K562 (cell line): ENCODE measurements around the gene GNG5. TPM values are rescaled to one million over a fixed set of nuclear protein-coding genes. Genes with fewer than 3 reads are reported as not detected.

Experiments
- ELF4 ChIP-seq: fragments of 450-650 bp; formaldehyde crosslinking; IDR thresholded peaks from 2 replicates; pipeline ENCODE4 v1.4.0; 2022; ENCODE audit warnings: missing genetic modification characterization
- EWSR1 ChIP-seq: fragments of 450-650 bp; IDR thresholded peaks from 2 replicates; pipeline ENCODE4 v1.6.1; 2018; ENCODE audit warnings: borderline replicate concordance, mild to moderate bottlenecking, low read depth, moderate library complexity; ENCODE audit not compliant: partially characterized antibody
- HBP1 ChIP-seq: fragments of 450-650 bp; formaldehyde crosslinking; IDR thresholded peaks from 2 replicates; pipeline ENCODE4 v1.4.0; 2022; ENCODE audit warnings: missing genetic modification characterization
- HMGN3 ChIP-seq: IDR thresholded peaks from 2 replicates; pipeline ENCODE4 v1.6.1; 2011; ENCODE audit warnings: borderline replicate concordance, low read depth, mild to moderate bottlenecking, mixed read lengths, low read length; ENCODE audit not compliant: insufficient read length; ENCODE audit errors: extremely low read depth
- JUND ChIP-seq, 2 experiments: IDR thresholded peaks; 2 replicates in 1 of 2; 3 replicates in 1 of 2; pipeline ENCODE4 v1.6.1; 2011; ENCODE audit warnings: borderline replicate concordance in 2 of 2, low read depth in 2 of 2, low read length in 2 of 2, improper control_type of control experiment in 1 of 2, missing biosample characterization in 1 of 2, missing genetic modification characterization in 1 of 2, missing genetic modification reagents in 1 of 2
- KHSRP ChIP-seq: fragments of 450-650 bp; IDR thresholded peaks from 2 replicates; pipeline ENCODE4 v1.6.1; 2017
- KLF13 ChIP-seq: fragments of 450-650 bp; IDR thresholded peaks from 2 replicates; pipeline ENCODE4 v1.6.1; 2016; ENCODE audit warnings: missing genetic modification characterization, low read depth, mild to moderate bottlenecking, missing compliant biosample characterization, moderate library complexity, borderline replicate concordance
- MAFF ChIP-seq: IDR thresholded peaks from 2 replicates; pipeline ENCODE4 v1.6.1; 2012; ENCODE audit warnings: low read length, improper control_type of control experiment
- MCM7 ChIP-seq, 2 experiments: fragments of 450-650 bp; IDR thresholded peaks; 2 replicates each; pipeline ENCODE4 v1.6.1; 2016 to 2018
- RBBP5 ChIP-seq: fragments of 200-600 bp; sonication (generic); IDR thresholded peaks from 2 replicates; pipeline ENCODE4 v1.6.1; 2012; ENCODE audit warnings: borderline replicate concordance, mild to moderate bottlenecking, low read length, control low read depth, inconsistent platforms; ENCODE audit not compliant: insufficient read depth, poor library complexity, severe bottlenecking
- SMAD3 ChIP-seq: fragments of 450-650 bp; formaldehyde crosslinking; conservative IDR thresholded peaks from 2 replicates; pipeline ENCODE4 v1.4.0; 2020; ENCODE audit warnings: mild to moderate bottlenecking
- THRAP3 ChIP-seq: fragments of 450-650 bp; IDR thresholded peaks from 2 replicates; pipeline ENCODE4 v1.6.1; 2016; ENCODE audit warnings: mild to moderate bottlenecking, inconsistent platforms, borderline replicate concordance
- ZC3H8 ChIP-seq: fragments of 450-650 bp; IDR thresholded peaks from 2 replicates; pipeline ENCODE4 v1.6.1; 2017
- ZNF174 ChIP-seq: fragments of 250-450 bp; sonication (Bioruptor Pico); IDR thresholded peaks from 2 replicates; pipeline ENCODE4 v1.4.0; 2020; ENCODE audit warnings: mild to moderate bottlenecking
- ZNF224 ChIP-seq: sonication (generic); formaldehyde crosslinking; IDR thresholded peaks from 2 replicates; pipeline ENCODE4 v1.8.0; 2022; ENCODE audit warnings: mild to moderate bottlenecking, missing genetic modification reagents
- ZNF239 ChIP-seq: fragments of 250-450 bp; sonication (Bioruptor Pico); IDR thresholded peaks from 2 replicates; pipeline ENCODE4 v1.4.0; 2020; ENCODE audit warnings: mild to moderate bottlenecking
- ZNF584 ChIP-seq: fragments of 200-800 bp; sonication (Bioruptor generic); IDR thresholded peaks from 2 replicates; pipeline ENCODE4 v1.6.1; 2016; ENCODE audit warnings: low read depth, mild to moderate bottlenecking, missing genetic modification characterization, missing compliant biosample characterization
- ZNF589 ChIP-seq: fragments of 200-800 bp; sonication (Bioruptor generic); IDR thresholded peaks from 2 replicates; pipeline ENCODE4 v1.6.1; 2016; ENCODE audit warnings: low read depth, missing genetic modification characterization, missing compliant biosample characterization
- polyA plus RNA-seq, 8 experiments: library from polyadenylated mRNA; depleted of rRNA in 4 of 8; stranded (reverse) in 5 of 8; unstranded in 3 of 8; fragments of >200 nt; fragmentation: Nextera tagmentation in 2 of 8; fragmentation: Illumina TruSeq in 1 of 8; extraction: Ambion mirVana in 2 of 8; extraction: Trizol in 1 of 8; gene quantifications; 2 replicates each; pipeline versions ENCODE4 v1.2.1 to v1.2.3, GENCODE V29; 2011 to 2014; ENCODE audit warnings: inconsistent platforms in 1 of 8, missing spikeins in 1 of 8
- total RNA-seq, 7 experiments: library from RNA; depleted of rRNA in 6 of 7; stranded (reverse); fragments of >200 nt in 6 of 7; fragmentation: Illumina TruSeq in 2 of 7; extraction: Trizol in 2 of 7; gene quantifications; 2 replicates each; pipeline versions ENCODE4 v1.2.1 to v1.2.3, GENCODE V29; 2011 to 2021; ENCODE audit warnings: low replicate concordance in 1 of 7
- TF ChIP-seq, protein P1 (sequence below): fragments of 450-650 bp; conservative IDR thresholded peaks from 2 replicates; pipeline ENCODE4 v1.6.1; 2016; ENCODE audit warnings: missing genetic modification characterization, low read depth, mild to moderate bottlenecking, missing compliant biosample characterization, moderate library complexity
- TF ChIP-seq, protein P2 (sequence below): fragments of 450-650 bp; IDR thresholded peaks from 2 replicates; pipeline ENCODE4 v1.6.1; 2016
- TF ChIP-seq, protein P3 (sequence below): fragments of 250-450 bp; sonication (Bioruptor Pico); IDR thresholded peaks from 2 replicates; pipeline ENCODE4 v1.8.0; 2022; ENCODE audit warnings: inconsistent platforms

The GNG5 gene
- total and polyA plus RNA-seq, 9 of the 15 experiments (the other 6 are each of a cell fraction or from before 2014, with no cell fraction given), result 61.9 to 243 (median 150) TPM

DNA sequence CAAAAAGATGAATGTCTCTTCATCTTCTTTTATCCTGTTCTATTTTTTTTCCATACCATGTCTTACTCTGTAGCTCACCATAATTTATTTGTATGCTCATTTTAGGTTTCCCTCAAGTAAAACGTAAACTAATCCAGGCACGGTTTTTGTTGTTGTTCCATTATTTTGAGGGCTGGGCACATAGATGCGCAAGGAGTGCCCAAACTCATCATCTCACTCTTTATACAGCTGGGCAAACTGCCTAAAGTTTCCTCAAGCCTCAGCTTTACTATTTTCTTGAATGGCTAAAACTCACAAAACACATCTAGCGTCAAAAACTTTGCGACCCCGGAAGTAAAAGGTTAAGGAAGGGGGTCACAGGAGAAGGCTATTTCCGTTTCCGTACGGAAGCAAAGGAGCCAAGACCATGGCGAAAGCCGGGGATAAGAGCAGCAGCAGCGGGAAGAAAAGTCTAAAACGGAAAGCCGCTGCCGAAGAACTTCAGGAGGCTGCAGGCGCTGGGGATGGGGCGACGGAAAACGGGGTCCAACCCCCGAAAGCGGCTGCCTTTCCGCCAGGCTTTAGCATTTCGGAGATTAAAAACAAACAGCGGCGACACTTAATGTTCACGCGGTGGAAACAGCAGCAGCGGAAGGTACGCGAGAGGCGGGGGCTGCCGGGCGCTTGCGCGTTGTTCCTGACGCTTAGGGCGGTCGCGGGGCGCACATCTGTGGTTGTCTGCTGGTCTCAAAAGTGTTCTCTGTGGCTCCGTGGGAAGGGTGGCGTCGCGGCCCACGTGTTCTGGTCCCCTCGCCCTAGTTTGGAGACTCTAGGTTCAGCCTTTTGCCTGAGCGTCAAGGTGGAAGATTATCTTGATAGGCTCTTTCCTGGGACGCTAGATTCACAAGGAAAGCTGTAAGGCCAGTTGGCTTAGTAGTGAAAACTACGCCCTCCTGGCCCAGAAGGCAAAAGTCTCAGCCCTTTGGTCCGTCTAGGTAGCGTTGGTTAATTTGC is 27.2 kb downstream of the GNG5 start, which contains the start of gene RPF1 (continued):
- TF ChIP-seq ZNF584 (CRISPR knock-in tag) (peak; percentile 70; the same call in 1 of the 2 replicates), SMAD3 (CRISPR knock-in tag) (0 out of 2 replicates have a peak, but pooled peaks have one; percentile 25), JUND (IDR thresholded peaks at IDR 0.05; ENCODE audit: borderline replicate concordance, low read depth, low read length) (0 out of 2 replicates have a peak, but pooled peaks have one; percentile 9), JUND (tag; IDR thresholded peaks at IDR 0.05; ENCODE audit: borderline replicate concordance, low read depth, low read length) (no peak), ZNF239 (CRISPR knock-in tag) (no peak), KHSRP (no peak), MAFF (no peak), ZNF589 (CRISPR knock-in tag) (peak; percentile 90; the same call in 1 of the 2 replicates), ELF4 (CRISPR knock-in tag) (peak; percentile 68), MCM7 (IDR thresholded peaks at IDR 0.05) (no peak), ZNF174 (CRISPR knock-in tag) (peak; percentile 34; the same call in 1 of the 2 replicates), RBBP5 (peak; percentile 98), HBP1 (CRISPR knock-in tag) (peak; percentile 55; the same call in 1 of the 2 replicates), ZNF224 (CRISPR knock-in tag) (no peak), ZC3H8 (no peak), KLF13 (tag) (no peak), THRAP3 (peak; percentile 80; the same call in 1 of the 2 replicates), HMGN3 (no peak), EWSR1 (no peak)
- TF ChIP-seq, protein P1, sequence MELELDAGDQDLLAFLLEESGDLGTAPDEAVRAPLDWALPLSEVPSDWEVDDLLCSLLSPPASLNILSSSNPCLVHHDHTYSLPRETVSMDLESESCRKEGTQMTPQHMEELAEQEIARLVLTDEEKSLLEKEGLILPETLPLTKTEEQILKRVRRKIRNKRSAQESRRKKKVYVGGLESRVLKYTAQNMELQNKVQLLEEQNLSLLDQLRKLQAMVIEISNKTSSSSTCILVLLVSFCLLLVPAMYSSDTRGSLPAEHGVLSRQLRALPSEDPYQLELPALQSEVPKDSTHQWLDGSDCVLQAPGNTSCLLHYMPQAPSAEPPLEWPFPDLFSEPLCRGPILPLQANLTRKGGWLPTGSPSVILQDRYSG (tag), result 0 out of 2 replicates have a peak, but pooled peaks have one; percentile 78
- TF ChIP-seq, protein P2, sequence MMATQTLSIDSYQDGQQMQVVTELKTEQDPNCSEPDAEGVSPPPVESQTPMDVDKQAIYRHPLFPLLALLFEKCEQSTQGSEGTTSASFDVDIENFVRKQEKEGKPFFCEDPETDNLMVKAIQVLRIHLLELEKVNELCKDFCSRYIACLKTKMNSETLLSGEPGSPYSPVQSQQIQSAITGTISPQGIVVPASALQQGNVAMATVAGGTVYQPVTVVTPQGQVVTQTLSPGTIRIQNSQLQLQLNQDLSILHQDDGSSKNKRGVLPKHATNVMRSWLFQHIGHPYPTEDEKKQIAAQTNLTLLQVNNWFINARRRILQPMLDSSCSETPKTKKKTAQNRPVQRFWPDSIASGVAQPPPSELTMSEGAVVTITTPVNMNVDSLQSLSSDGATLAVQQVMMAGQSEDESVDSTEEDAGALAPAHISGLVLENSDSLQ, result peak; percentile 83
- TF ChIP-seq, protein P3, sequence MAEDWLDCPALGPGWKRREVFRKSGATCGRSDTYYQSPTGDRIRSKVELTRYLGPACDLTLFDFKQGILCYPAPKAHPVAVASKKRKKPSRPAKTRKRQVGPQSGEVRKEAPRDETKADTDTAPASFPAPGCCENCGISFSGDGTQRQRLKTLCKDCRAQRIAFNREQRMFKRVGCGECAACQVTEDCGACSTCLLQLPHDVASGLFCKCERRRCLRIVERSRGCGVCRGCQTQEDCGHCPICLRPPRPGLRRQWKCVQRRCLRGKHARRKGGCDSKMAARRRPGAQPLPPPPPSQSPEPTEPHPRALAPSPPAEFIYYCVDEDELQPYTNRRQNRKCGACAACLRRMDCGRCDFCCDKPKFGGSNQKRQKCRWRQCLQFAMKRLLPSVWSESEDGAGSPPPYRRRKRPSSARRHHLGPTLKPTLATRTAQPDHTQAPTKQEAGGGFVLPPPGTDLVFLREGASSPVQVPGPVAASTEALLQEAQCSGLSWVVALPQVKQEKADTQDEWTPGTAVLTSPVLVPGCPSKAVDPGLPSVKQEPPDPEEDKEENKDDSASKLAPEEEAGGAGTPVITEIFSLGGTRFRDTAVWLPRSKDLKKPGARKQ (CRISPR knock-in tag), result peak; percentile 99
